Effector memory CD4-positive, alpha-beta T cell (primary cell): ENCODE measurements around the gene SPG7.

Experiments used
- DNase-seq, 3 donors: peaks; one replicate each; pipeline ENCODE4 v3.0.0-alpha.2; 2020
- H3K27ac ChIP-seq: 2 replicates; pipeline ENCODE4 v1.7.0; 2013; ENCODE audit warnings: mild to moderate bottlenecking, low read length, moderate library complexity; ENCODE audit not compliant: insufficient read depth, poor library complexity, severe bottlenecking
- H3K27me3 ChIP-seq: replicated peaks from 2 replicates; pipeline ENCODE4 v1.7.0; 2013; ENCODE audit warnings: mild to moderate bottlenecking, low read length; ENCODE audit not compliant: insufficient read depth, control insufficient read depth, poor library complexity, severe bottlenecking
- H3K36me3 ChIP-seq: 2 replicates; pipeline ENCODE4 v1.7.0; 2013; ENCODE audit warnings: mild to moderate bottlenecking, low read length, moderate library complexity; ENCODE audit not compliant: control insufficient read depth, insufficient read depth
- H3K4me1 ChIP-seq: 2 replicates; pipeline ENCODE4 v1.7.0; 2013; ENCODE audit warnings: low read length, mild to moderate bottlenecking; ENCODE audit not compliant: control insufficient read depth, insufficient read depth, poor library complexity, severe bottlenecking
- H3K4me3 ChIP-seq: 2 replicates; pipeline ENCODE4 v1.7.0; 2013; ENCODE audit warnings: low read length, low read depth, mild to moderate bottlenecking; ENCODE audit not compliant: insufficient read depth, poor library complexity, severe bottlenecking
- H3K9me3 ChIP-seq: 2 replicates; pipeline ENCODE4 v1.7.0; 2013; ENCODE audit warnings: mild to moderate bottlenecking, low read length, moderate library complexity; ENCODE audit not compliant: control insufficient read depth

Gene SPG7

GRCh38 chr16:89560378-89561141 is 52.4 kb downstream of the SPG7 start, which contains the start of gene RPL13:
Gene RPL13, plus strand, starts transcription at chr16:89560682. Its CDS starts 278 bp downstream, at chr16:89560960.
- peaks cover 24% of the 10 kb centered on the region for H3K36me3 ChIP-seq
- peaks cover 33% of the 10 kb centered on the region for H3K4me1 ChIP-seq
- peak; percentile 86 to 89 (median 86) for DNase-seq
- no peaks in the 10 kb centered on the region for H3K27me3 ChIP-seq
- peak within 1 kb of the TSS; percentile 92 for H3K27ac ChIP-seq
- no peaks in the 10 kb centered on the region for H3K9me3 ChIP-seq
- H3K4me3 ChIP-seq: peak within 1 kb of the TSS; percentile 70

- Histone ChIP-seq H3K36me3 (peaks cover 24% of the 10 kb centered on the region), H3K27me3 (no peaks in the 10 kb centered on the region), H3K4me1 (peaks cover 40% of the 10 kb centered on the region), H3K4me3 (peak overlapping the region; percentile 70), H3K27ac (peak overlapping the region; percentile 92), H3K9me3 (no peaks in the 10 kb centered on the region)
- DNase-seq: peak in 1 of 3 donors; percentile 18
These were observed 53.1 kb downstream of the SPG7 start for GRCh38 chr16:89561142-89561883.

- H3K36me3 ChIP-seq: peaks cover 24% of the 10 kb centered on the region
- no peaks in the 10 kb centered on the region for H3K27me3 ChIP-seq
- peak overlapping the region; percentile 70 for H3K4me3 ChIP-seq
- DNase-seq: no peak
- peak overlapping the region; percentile 92 for H3K27ac ChIP-seq
- H3K4me1 ChIP-seq: peaks cover 40% of the 10 kb centered on the region
- no peaks in the 10 kb centered on the region for H3K9me3 ChIP-seq
These were observed 53.8 kb downstream of the SPG7 start for GRCh38 chr16:89561884-89562599.

GRCh38 chr16:89562939-89563338 is 54.7 kb downstream of the SPG7 start:
- Histone ChIP-seq H3K4me3 (no peak overlapping the region), H3K27me3 (no peaks in the 10 kb centered on the region), H3K27ac (no peak overlapping the region), H3K9me3 (no peaks in the 10 kb centered on the region), H3K36me3 (peaks cover 24% of the 10 kb centered on the region), H3K4me1 (peaks cover 38% of the 10 kb centered on the region)
- no peak for DNase-seq

GRCh38 chr16:89563639-89564392 is 55.6 kb downstream of the SPG7 start:
- no peaks in the 10 kb centered on the region for H3K27me3 ChIP-seq
- peaks cover 24% of the 10 kb centered on the region for H3K36me3 ChIP-seq
- H3K27ac ChIP-seq: no peak overlapping the region
- H3K4me3 ChIP-seq: no peak overlapping the region
- H3K9me3 ChIP-seq: no peaks in the 10 kb centered on the region
- no peak for DNase-seq
- peaks cover 38% of the 10 kb centered on the region for H3K4me1 ChIP-seq

GRCh38 chr16:89564476-89565255 is 56.5 kb downstream of the SPG7 start:
- H3K4me1 ChIP-seq: peaks cover 35% of the 10 kb centered on the region
- no peak overlapping the region for H3K4me3 ChIP-seq
- H3K9me3 ChIP-seq: no peaks in the 10 kb centered on the region
- no peak for DNase-seq
- H3K36me3 ChIP-seq: peaks cover 24% of the 10 kb centered on the region
- no peak overlapping the region for H3K27ac ChIP-seq
- H3K27me3 ChIP-seq: no peaks in the 10 kb centered on the region

GRCh38 chr16:89565256-89565505 is 57.0 kb downstream of the SPG7 start:
- Histone ChIP-seq H3K27me3 (no peaks in the 10 kb centered on the region), H3K36me3 (peaks cover 24% of the 10 kb centered on the region), H3K9me3 (no peaks in the 10 kb centered on the region), H3K27ac (no peak overlapping the region), H3K4me3 (no peak overlapping the region), H3K4me1 (peaks cover 31% of the 10 kb centered on the region)
- DNase-seq: no peak

GRCh38 chr16:89565506-89566372 is 57.5 kb downstream of the SPG7 start:
- no peaks in the 10 kb centered on the region for H3K9me3 ChIP-seq
- H3K36me3 ChIP-seq: peaks cover 24% of the 10 kb centered on the region
- peak overlapping the region; percentile 39 for H3K4me3 ChIP-seq
- peak overlapping the region; percentile 13 for H3K27ac ChIP-seq
- peaks cover 31% of the 10 kb centered on the region for H3K4me1 ChIP-seq
- no peaks in the 10 kb centered on the region for H3K27me3 ChIP-seq
- DNase-seq: peak in 2 of 3 donors; percentile 21 to 22
